ENCODE results near the gene PKNOX2. TPM values are rescaled to one million over a fixed set of nuclear protein-coding genes. Genes with fewer than 3 reads are reported as not detected.

PKNOX2 gene
- total RNA-seq, 1 experiment from 2014 or later, result 3.7 TPM

- ChIA-PET POLR2A (interaction anchor here (0.6 kb wide), 1 partner anchor 336 kb away, joined by 10 read pairs; no protein-coding TSS in a partner anchor), CTCF (interaction anchor here (0.5 to 4.0 kb wide), 21 partner anchors 10 to 630 kb away, joined by 3 to 18 read pairs (median 4); no protein-coding TSS in a partner anchor)
- DNase-seq (ENCODE audit: low spot score), result no peak
- ATAC-seq, result no peak
- TF ChIP-seq E2F4 (CRISPR knock-in tag; IDR thresholded peaks at IDR 0.05; ENCODE audit: borderline replicate concordance, low read depth) (no peak), ZNF512 (CRISPR knock-in tag; IDR thresholded peaks at IDR 0.05; ENCODE audit: borderline replicate concordance) (no peak), ZSCAN18 (CRISPR knock-in tag; IDR thresholded peaks at IDR 0.05) (no peak), GRHL2 (CRISPR knock-in tag; IDR thresholded peaks at IDR 0.05; ENCODE audit: insufficient replicate concordance, severe bottlenecking) (no peak), STAT6 (CRISPR knock-in tag; conservative IDR thresholded peaks at IDR 0.05; ENCODE audit: low read depth) (no peak), OVOL2 (CRISPR knock-in tag; IDR thresholded peaks at IDR 0.05; ENCODE audit: borderline replicate concordance) (no peak), E2F5 (CRISPR knock-in tag; IDR thresholded peaks at IDR 0.05) (no peak), USF1 (CRISPR knock-in tag; IDR thresholded peaks at IDR 0.05) (no peak), PRDM15 (CRISPR knock-in tag; IDR thresholded peaks at IDR 0.05) (no peak), SOX15 (CRISPR knock-in tag; IDR thresholded peaks at IDR 0.05) (no peak), ATF3 (CRISPR knock-in tag; conservative IDR thresholded peaks at IDR 0.05) (no peak), FOXJ3 (CRISPR knock-in tag; IDR thresholded peaks at IDR 0.05; ENCODE audit: borderline replicate concordance) (no peak), ZNF423 (CRISPR knock-in tag; IDR thresholded peaks at IDR 0.05) (no peak), JAZF1 (CRISPR knock-in tag; IDR thresholded peaks at IDR 0.05) (no peak), CREM (CRISPR knock-in tag; IDR thresholded peaks at IDR 0.05) (no peak), GABPB1 (CRISPR knock-in tag; IDR thresholded peaks at IDR 0.05) (no peak), RELA (CRISPR knock-in tag; IDR thresholded peaks at IDR 0.05; ENCODE audit: borderline replicate concordance) (no peak), ATF1 (CRISPR knock-in tag; IDR thresholded peaks at IDR 0.05) (no peak), AR (CRISPR knock-in tag; IDR thresholded peaks at IDR 0.05) (no peak), MXD4 (CRISPR knock-in tag; IDR thresholded peaks at IDR 0.05; ENCODE audit: borderline replicate concordance) (no peak)
- H3K27ac Mint-ChIP-seq, result no peak overlapping the region
- H3K9me3 Mint-ChIP-seq, result no peaks in the 10 kb centered on the region
- no peak overlapping the region for H3K4me3 Mint-ChIP-seq
- H3K4me1 Mint-ChIP-seq, result peaks cover 37% of the 10 kb centered on the region
- H3K36me3 Mint-ChIP-seq, result no peaks in the 10 kb centered on the region
- H3K27me3 Mint-ChIP-seq (ENCODE audit: low read depth), result peaks cover 7% of the 10 kb centered on the region
Observed at GRCh38 chr11:125256541-125257189, 92.1 kb downstream of the PKNOX2 start.

Measured in WTC11 (cell line).